GM12873 (cell line): ENCODE data around the gene CA5A.

Experiments
- CTCF ChIP-seq: IDR thresholded peaks from 2 replicates; pipeline ENCODE4 v1.5.1; 2012; ENCODE audit warnings: low read depth, mild to moderate bottlenecking, moderate library complexity, low read length, control low read depth; ENCODE audit not compliant: insufficient read depth; ENCODE audit errors: missing control alignments

CA5A gene

GRCh38 chr16:87953308-87954215, 17.2 kb upstream of the CA5A start:
- no peak for TF ChIP-seq CTCF

GRCh38 chr16:87952751-87953150, 16.4 kb upstream of the CA5A start:
- TF ChIP-seq CTCF, result no peak

DNA sequence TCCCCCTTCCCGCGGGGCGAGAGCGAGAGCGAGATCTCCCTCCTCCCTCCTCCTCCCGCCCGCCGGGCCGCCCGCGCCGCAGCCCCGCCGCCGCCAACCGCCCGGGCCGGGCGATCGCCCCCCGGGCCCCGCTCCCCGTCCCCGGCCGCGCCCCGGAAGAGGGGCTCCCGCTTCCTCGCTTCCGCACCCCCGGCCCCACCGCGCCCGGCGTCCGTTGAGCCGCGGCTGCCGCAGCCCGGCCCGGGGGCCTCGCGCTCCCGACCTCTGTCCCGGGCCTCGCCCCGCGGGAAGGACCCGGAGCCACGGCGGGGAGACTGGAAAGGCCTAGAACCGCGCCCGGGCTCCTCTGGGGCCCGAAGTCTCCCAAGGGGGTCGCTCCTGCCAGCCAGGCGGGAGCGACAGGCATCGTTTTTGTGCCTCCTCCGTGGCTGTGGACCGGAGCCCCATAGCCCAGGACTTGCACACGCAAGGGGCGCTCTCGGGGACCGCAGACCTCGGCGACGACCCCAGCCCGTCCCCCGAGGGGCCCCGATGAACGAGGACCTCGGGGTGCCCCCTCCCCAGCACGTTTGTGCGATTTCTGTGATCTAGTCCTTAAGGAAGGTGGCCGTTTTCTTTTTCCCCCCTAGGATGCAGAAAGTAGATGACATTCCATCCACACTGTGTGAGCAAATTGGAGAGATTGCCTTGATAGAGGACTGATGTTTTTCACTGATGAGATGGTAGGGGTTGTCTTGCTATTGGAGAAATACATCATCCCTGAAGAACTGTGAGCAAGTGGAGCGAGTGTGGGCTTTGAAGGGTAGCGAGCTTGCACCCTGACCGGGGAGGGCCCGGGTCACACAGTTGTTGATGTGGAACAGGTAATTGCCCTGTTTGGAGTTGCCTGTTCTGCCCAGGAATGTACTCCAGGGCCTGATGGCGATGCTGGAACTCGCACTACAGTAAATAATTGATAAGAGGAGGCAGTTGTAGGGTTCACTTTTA, 15.5 kb upstream of the CA5A start:
- no peak for TF ChIP-seq CTCF

DNA sequence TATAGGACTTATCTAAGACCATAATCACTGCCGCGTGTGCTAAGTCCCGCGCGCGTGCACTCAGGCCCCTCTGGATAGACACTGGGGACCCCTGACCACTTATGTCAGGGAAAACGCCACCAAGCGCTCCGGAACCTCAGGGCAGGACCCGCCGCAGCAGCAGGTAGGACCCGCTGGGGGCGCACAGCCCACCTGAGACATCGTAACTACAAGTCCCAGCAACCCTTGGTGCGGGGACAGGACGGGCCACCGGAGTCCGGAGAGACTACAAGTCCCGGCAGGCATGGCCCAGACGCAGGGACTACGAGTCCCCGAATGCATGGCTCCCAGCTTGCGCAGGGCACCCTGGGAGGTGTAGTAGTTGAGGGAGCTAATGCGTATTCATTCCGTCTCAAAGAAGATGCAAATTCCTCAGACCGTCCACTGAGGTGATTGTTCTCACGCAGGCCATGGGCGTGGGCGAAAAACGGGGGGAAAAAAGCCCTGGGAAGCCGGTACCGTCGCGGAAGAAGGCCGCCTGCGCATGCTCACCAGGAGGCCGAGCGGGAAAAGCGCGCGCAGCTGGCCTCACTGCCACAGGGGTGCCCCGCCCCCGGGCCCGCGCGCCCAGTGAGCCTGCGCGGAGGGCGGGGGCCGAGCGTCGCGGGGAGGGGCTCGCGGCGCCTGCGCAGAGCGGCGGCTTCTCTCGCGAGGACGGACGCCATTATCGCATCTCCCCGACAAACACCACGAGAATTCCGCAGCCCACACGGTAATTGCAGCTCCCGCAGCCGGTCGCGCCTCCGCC, 14.6 kb upstream of the CA5A start, which contains the start of gene BANP:
TSS of gene BANP (plus strand) at position 670 of the 787 bp plus-strand sequence. CDS start 23,682 bp downstream, outside the sequence.
- peak; percentile 64 for TF ChIP-seq CTCF

DNA sequence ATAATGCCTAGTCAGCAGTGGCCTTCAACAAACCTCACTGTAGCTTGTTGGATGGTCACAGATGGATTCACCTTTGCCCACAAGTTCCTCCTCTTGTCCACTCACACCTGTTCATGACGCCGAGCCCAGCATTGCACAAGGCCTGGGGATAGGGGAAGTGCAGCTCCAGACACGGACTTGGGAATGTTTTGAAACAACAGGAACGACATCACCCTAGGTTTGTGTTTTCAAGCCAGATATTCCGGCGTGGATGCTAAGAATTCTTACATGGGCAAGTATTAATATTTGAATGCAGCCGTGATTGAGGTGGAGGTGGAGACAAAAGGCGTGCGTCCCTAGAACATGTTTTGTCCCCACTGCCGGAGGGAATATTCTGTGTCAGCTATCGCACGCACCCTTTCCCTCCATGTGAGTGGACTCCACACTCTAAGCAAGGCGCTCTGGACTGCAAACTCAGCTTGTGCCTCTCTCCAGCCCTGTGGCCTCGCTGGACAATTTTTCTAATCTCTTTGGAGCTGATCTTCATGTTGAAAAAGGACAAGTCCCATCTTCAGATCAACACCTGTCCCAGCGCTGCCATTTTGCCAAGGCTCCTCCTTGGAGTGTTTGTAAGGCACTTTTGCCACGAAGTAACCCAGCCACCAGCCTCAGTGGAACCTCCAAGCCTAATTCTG, 12.9 kb upstream of the CA5A start:
- TF ChIP-seq CTCF, result no peak

GRCh38 chr16:87948735-87949070, 12.4 kb upstream of the CA5A start:
- no peak for TF ChIP-seq CTCF
